K562 (cell line): Measurements from ENCODE around the gene SNX33.

ENCODE experiments used
- CEBPZ ChIP-seq: fragments of 150-350 bp; IDR thresholded peaks from 2 replicates; pipeline ENCODE4 v1.6.1; 2014; ENCODE audit warnings: low read depth, mild to moderate bottlenecking, low read length, borderline replicate concordance
- EZH2 ChIP-seq: IDR thresholded peaks from 2 replicates; pipeline ENCODE4 v1.6.1; 2012; ENCODE audit warnings: low read depth, mild to moderate bottlenecking, inconsistent platforms, low read length, borderline replicate concordance
- JUNB ChIP-seq: fragments of 450-650 bp; formaldehyde crosslinking; conservative IDR thresholded peaks from 2 replicates; pipeline ENCODE4 v1.4.0; 2020; ENCODE audit warnings: mild to moderate bottlenecking
- KDM2B ChIP-seq: fragments of 250-450 bp; sonication (Bioruptor Pico); IDR thresholded peaks from 2 replicates; pipeline ENCODE4 v1.8.0; 2021; ENCODE audit warnings: mild to moderate bottlenecking, moderate library complexity
- POLR2A ChIP-seq: fragments of 450-650 bp; conservative IDR thresholded peaks from 2 replicates; pipeline ENCODE4 v1.6.1; 2016
- SIN3A ChIP-seq, 2 experiments: fragments of 150-350 bp in 1 of 2; IDR thresholded peaks; 2 replicates each; pipeline ENCODE4 v1.6.1; 2011 to 2016; ENCODE audit warnings: borderline replicate concordance in 2 of 2, low read depth in 2 of 2, low read length in 2 of 2, mild to moderate bottlenecking in 2 of 2, moderate library complexity in 2 of 2; ENCODE audit not compliant: control insufficient read depth in 1 of 2
- THAP7 ChIP-seq: fragments of 250-450 bp; sonication (Bioruptor Pico); IDR thresholded peaks from 2 replicates; pipeline ENCODE4 v1.5.0; 2021
- YY1 ChIP-seq, 3 experiments: IDR thresholded peaks; 2 replicates each; pipeline ENCODE4 v1.6.1; 2011; ENCODE audit warnings: low read length in 2 of 3, mild to moderate bottlenecking in 2 of 3, moderate library complexity in 2 of 3, borderline replicate concordance in 1 of 3, control low read depth in 1 of 3, low read depth in 1 of 3; ENCODE audit not compliant: insufficient read depth in 3 of 3, insufficient replicate concordance in 2 of 3, control insufficient read depth in 1 of 3, insufficient read length in 1 of 3; ENCODE audit errors: extremely low read depth in 1 of 3
- ZNF79 ChIP-seq: fragments of 250-450 bp; sonication (Bioruptor Pico); IDR thresholded peaks from 2 replicates; pipeline ENCODE4 v1.4.0; 2020; ENCODE audit warnings: low read depth, mild to moderate bottlenecking, moderate library complexity
- TF ChIP-seq, protein P1 (sequence below): sonication (generic); formaldehyde crosslinking; IDR thresholded peaks from 2 replicates; pipeline ENCODE4 v1.8.0; 2022; ENCODE audit warnings: mild to moderate bottlenecking, low read depth, missing genetic modification reagents
- TF ChIP-seq, protein P2 (sequence below): fragments of 450-650 bp; conservative IDR thresholded peaks from 2 replicates; pipeline ENCODE4 v1.6.1; 2016; ENCODE audit warnings: missing genetic modification characterization, low read depth, mild to moderate bottlenecking, missing compliant biosample characterization, moderate library complexity

- TF ChIP-seq JUNB (CRISPR knock-in tag) (no peak), CEBPZ (no peak), POLR2A (no peak), EZH2 (no peak), KDM2B (CRISPR knock-in tag) (no peak), THAP7 (CRISPR knock-in tag) (no peak), YY1 (IDR thresholded peaks at IDR 0.05; ENCODE audit: borderline replicate concordance in 1 of 3, control insufficient read depth in 1 of 3, extremely low read depth in 1 of 3, insufficient read depth in 3 of 3, insufficient read length in 1 of 3, insufficient replicate concordance in 2 of 3, low read depth in 1 of 3, low read length in 2 of 3) (no peak), SIN3A (IDR thresholded peaks at IDR 0.05; ENCODE audit: borderline replicate concordance in 2 of 2, control insufficient read depth in 1 of 2, low read depth in 2 of 2, low read length in 2 of 2) (no peak), ZNF79 (CRISPR knock-in tag) (no peak)
- TF ChIP-seq, protein P1, sequence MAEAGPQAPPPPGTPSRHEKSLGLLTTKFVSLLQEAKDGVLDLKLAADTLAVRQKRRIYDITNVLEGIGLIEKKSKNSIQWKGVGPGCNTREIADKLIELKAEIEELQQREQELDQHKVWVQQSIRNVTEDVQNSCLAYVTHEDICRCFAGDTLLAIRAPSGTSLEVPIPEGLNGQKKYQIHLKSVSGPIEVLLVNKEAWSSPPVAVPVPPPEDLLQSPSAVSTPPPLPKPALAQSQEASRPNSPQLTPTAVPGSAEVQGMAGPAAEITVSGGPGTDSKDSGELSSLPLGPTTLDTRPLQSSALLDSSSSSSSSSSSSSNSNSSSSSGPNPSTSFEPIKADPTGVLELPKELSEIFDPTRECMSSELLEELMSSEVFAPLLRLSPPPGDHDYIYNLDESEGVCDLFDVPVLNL (CRISPR knock-in tag), result no peak
- TF ChIP-seq, protein P2, sequence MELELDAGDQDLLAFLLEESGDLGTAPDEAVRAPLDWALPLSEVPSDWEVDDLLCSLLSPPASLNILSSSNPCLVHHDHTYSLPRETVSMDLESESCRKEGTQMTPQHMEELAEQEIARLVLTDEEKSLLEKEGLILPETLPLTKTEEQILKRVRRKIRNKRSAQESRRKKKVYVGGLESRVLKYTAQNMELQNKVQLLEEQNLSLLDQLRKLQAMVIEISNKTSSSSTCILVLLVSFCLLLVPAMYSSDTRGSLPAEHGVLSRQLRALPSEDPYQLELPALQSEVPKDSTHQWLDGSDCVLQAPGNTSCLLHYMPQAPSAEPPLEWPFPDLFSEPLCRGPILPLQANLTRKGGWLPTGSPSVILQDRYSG (tag), result no peak
Measured at GRCh38 chr15:75693501-75694240, 46.0 kb downstream of the SNX33 start.
